GM18502 (cell line): Measurements from ENCODE around the gene CABP7.

Experiments used
- ATAC-seq: cut with Tn5 transposase; IDR thresholded peaks from one replicate; pipeline ENCODE4 v1.9.1; 2021; ENCODE audit warnings: mild to moderate bottlenecking; ENCODE audit not compliant: unreplicated experiment, poor library complexity

The CABP7 gene

GRCh38 chr22:29701155-29701999 is 18.4 kb upstream of the CABP7 start:
- ATAC-seq = no peak

GRCh38 chr22:29702000-29702930 is 17.5 kb upstream of the CABP7 start:
- no peak for ATAC-seq

GRCh38 chr22:29702931-29703501 is 16.8 kb upstream of the CABP7 start:
- no peak for ATAC-seq

GRCh38 chr22:29703569-29704195 is 16.1 kb upstream of the CABP7 start:
- ATAC-seq = no peak

- ATAC-seq = no peak
Measured at GRCh38 chr22:29704528-29705285, 15.1 kb upstream of the CABP7 start.

GRCh38 chr22:29705651-29706050 is 14.2 kb upstream of the CABP7 start:
- no peak for ATAC-seq

GRCh38 chr22:29706486-29706885 is 13.3 kb upstream of the CABP7 start:
- ATAC-seq = no peak

- no peak for ATAC-seq
Measured at GRCh38 chr22:29707010-29707409, 12.8 kb upstream of the CABP7 start.

- ATAC-seq = no peak
Measured at GRCh38 chr22:29707471-29707870, 12.3 kb upstream of the CABP7 start.

GRCh38 chr22:29710193-29710592 is 9.6 kb upstream of the CABP7 start:
- ATAC-seq = no peak

- ATAC-seq = no peak
Measured at GRCh38 chr22:29710922-29711593, 8.7 kb upstream of the CABP7 start.

GRCh38 chr22:29712119-29712518 is 7.7 kb upstream of the CABP7 start:
- no peak for ATAC-seq

- ATAC-seq = no peak
Measured at GRCh38 chr22:29713156-29713727, 6.6 kb upstream of the CABP7 start.

GRCh38 chr22:29715240-29715639 is 4.6 kb upstream of the CABP7 start:
- ATAC-seq = no peak

- no peak for ATAC-seq
Measured at GRCh38 chr22:29715705-29716104, 4.1 kb upstream of the CABP7 start.

- ATAC-seq = no peak
Measured at GRCh38 chr22:29716814-29717545, 2.8 kb upstream of the CABP7 start.

- ATAC-seq = no peak
Measured at GRCh38 chr22:29717789-29718188, 2.0 kb upstream of the CABP7 start.
